Stomach (tissue), 4 donors: ENCODE measurements around the gene GALNT2.

Experiments
- POLR2A ChIP-seq, 4 donors: fragments of 450-650 bp; IDR thresholded peaks; one replicate each; pipeline ENCODE4 v1.6.1; 2016; ENCODE audit warnings: antibody characterized with exemption in 4 of 4, control low read depth in 2 of 4, mild to moderate bottlenecking in 1 of 4, moderate library complexity in 1 of 4
- TF ChIP-seq, protein P1 (sequence below), 7 experiments: fragments of 450-650 bp in 4 of 7; fragments of 200-600 bp in 3 of 7; sonication (generic) in 3 of 7; IDR thresholded peaks; one replicate each; pipeline ENCODE4 v1.5.1; 2016 to 2019; ENCODE audit warnings: antibody characterized with exemption in 7 of 7, control low read depth in 2 of 7, mild to moderate bottlenecking in 1 of 7

DNA sequence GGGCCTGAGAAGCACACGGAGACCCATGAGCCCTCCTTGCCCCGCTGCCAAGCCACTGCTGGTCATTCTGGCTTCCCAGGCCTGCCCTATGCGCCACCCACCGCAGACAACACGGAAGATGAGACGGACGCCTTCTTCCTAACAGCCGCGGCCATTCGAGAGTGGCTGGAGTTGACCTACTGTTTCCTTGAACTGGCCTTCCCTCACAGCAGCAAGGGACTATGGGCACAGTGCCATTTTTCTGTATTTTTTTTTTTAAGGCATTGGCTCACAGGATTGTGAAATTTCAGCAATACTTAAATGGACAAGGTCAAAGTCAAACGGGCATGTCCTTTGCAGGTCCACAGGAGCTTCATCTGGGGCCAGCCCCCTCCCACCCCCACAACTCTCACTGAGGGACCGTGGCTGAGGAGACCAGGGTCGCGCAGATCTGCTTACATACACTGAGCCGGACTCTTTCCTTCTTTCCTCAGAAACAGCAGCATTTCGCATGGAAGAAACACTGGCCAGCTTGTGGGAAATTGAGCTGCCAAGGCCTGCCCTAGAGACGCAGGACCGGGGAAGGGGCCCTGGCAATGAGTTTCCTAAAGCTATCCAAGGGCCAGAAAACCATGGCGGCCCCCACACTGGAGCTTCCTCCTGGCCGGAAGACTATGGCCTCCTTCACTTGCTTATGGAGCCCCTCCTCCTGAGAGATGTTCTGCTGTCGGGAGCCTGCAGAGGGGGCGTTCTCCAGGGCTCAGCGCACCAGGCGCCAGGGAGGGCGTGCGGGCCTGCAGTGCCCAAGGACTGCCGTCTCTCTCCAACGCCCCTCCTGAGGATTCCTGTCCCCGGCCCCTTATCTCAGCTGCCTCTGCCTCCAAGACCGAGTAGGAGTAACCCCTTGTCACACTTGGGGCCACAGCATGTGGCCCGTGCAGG, 260.2 kb downstream of the GALNT2 start:
- TF ChIP-seq, protein P1, sequence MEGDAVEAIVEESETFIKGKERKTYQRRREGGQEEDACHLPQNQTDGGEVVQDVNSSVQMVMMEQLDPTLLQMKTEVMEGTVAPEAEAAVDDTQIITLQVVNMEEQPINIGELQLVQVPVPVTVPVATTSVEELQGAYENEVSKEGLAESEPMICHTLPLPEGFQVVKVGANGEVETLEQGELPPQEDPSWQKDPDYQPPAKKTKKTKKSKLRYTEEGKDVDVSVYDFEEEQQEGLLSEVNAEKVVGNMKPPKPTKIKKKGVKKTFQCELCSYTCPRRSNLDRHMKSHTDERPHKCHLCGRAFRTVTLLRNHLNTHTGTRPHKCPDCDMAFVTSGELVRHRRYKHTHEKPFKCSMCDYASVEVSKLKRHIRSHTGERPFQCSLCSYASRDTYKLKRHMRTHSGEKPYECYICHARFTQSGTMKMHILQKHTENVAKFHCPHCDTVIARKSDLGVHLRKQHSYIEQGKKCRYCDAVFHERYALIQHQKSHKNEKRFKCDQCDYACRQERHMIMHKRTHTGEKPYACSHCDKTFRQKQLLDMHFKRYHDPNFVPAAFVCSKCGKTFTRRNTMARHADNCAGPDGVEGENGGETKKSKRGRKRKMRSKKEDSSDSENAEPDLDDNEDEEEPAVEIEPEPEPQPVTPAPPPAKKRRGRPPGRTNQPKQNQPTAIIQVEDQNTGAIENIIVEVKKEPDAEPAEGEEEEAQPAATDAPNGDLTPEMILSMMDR (IDR thresholded peaks at IDR 0.05): no peak
- TF ChIP-seq POLR2A (IDR thresholded peaks at IDR 0.05): no peak
